IPS DF 4.7 (cell line): ENCODE data around the gene CP.

ENCODE experiments used
- DNase-seq: peaks from one replicate; pipeline ENCODE4 v3.0.0-alpha.2; 2013; ENCODE audit warnings: low spot score; ENCODE audit errors: extremely low read depth

CP gene

GRCh38 chr3:149122721-149123578 is 98.7 kb downstream of the CP start:
- DNase-seq: no peak
